NB4 (cell line): ENCODE data around the gene CTRB2.

ENCODE experiments used
- MYC ChIP-seq: IDR thresholded peaks from 2 replicates; pipeline ENCODE4 v1.6.1; 2011; ENCODE audit warnings: low read depth, low read length
- POLR2A ChIP-seq: IDR thresholded peaks from 2 replicates; pipeline ENCODE4 v1.6.1; 2011; ENCODE audit warnings: mild to moderate bottlenecking; ENCODE audit not compliant: insufficient read length; ENCODE audit errors: extremely low read depth

DNA sequence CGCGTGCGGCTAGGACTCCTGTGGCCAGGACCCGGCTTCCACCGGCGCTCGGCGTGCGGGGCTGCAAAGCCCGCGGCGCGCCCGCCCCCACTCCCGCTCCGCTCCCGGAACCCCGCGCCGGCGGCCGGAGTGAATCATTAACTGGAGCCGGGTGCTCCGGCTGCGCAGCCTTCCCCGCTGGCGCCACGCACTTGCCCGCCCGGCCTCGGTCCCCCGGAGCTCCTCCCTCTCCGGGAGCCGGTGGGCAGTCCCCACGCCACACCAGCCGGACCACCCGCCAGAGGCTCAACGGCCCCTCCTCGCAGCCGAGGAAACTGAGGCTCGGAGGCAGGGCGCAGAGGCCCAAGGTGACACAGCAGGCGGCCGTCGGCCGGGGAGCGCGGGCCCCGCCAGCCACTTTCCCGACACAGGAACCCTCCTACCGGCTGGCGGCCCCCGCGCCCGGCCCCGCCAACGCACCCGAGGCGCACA, 43.9 kb upstream of the CTRB2 start:
- TF ChIP-seq MYC: no peak
- no peak for TF ChIP-seq POLR2A
